ENCODE measurements around the gene TRIM40. TPM values are rescaled to one million over a fixed set of nuclear protein-coding genes. Genes with fewer than 3 reads are reported as not detected.
"Not testable (repeated sequence)": the region's sequence is repeated elsewhere in the genome, so short reads cannot be mapped to it uniquely, and the experiment has no call there.

TRIM40 gene
- total and polyA plus RNA-seq, 3 experiments from 2014 or later, result not detected

DNA sequence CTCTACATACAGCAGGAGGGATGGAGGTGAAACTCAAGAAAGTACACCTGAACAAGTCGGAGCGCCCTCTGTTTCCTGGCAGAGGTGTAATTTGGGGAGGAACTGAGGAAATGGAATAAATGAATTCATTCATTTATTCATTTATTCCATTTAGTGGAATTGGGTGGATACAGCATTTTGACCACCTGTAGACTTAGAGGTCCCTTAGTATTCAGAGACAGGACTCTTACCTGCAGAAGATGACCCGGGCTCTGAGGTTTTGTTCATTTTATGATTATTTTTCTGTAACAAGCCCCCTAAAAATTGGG is 32.1 kb upstream of the TRIM40 start:
- ChIA-PET CTCF (interaction anchor here (0.7 to 8.1 kb wide), 15 partner anchors 9 to 1663 kb away, joined by 3 to 182 read pairs (median 6); partner anchors contain the start of genes POLR1H, PPP1R11 and TRIM40), POLR2A (interaction anchor here (0.5 kb wide), 1 partner anchor 9 kb away, joined by 3 read pairs; no protein-coding TSS in a partner anchor)
- no peak overlapping the region for H3K27ac ChIP-seq (ENCODE audit: low read depth, low read length)
- no peak for DNase-seq
- no peaks in the 10 kb centered on the region for H3K9me3 ChIP-seq (ENCODE audit: low read length)
- Mint-ChIP-seq H3K4me3 (peak overlapping the region; percentile 81 to 93 (median 88)), H3K27me3 (peaks cover 39 to 62% of the 10 kb centered on the region in 2 donors), H3K9me3 (no peaks in the 10 kb centered on the region), H3K36me3 (no peaks in the 10 kb centered on the region), H3K27ac (peak overlapping the region in 1 of 8 donors; percentile 58), H3K4me1 (peaks cover 33 to 39% (median 38%) of the 10 kb centered on the region in 3 donors)
- peaks cover 21% of the 10 kb centered on the region for H3K27me3 ChIP-seq (ENCODE audit: insufficient read depth, low read length, poor library complexity, severe bottlenecking)
- H3K36me3 ChIP-seq (ENCODE audit: insufficient read depth, low read length), result no peaks in the 10 kb centered on the region
- H3K4me3 ChIP-seq (ENCODE audit: low read length), result peak overlapping the region; percentile 58
- peaks cover 34% of the 10 kb centered on the region for H3K4me1 ChIP-seq (ENCODE audit: insufficient read depth, low read length)

DNA sequence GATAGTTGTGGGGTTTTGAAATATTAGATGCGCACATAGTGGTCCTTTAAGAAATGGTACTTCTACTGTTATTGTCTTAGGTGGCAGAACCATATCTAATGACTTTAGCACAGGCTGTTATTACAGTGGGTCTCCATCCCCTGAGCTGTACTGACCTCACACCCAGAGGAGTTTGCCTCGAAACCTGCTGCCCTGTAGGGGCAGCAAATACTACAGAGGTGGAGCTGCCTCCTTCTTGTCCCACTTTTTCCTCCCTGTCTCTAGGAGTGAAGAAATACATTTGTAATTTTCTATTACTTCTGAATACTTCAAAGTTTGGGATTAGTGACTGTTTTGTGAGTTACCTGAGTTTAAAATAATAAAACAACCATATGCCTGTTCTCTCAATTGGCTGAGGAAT is 31.3 kb upstream of the TRIM40 start:
- peaks cover 36 to 57% of the 10 kb centered on the region in 2 donors for H3K27me3 Mint-ChIP-seq
- no peaks in the 10 kb centered on the region for H3K9me3 Mint-ChIP-seq
- H3K36me3 ChIP-seq (ENCODE audit: insufficient read depth, low read length), result no peaks in the 10 kb centered on the region
- ChIA-PET POLR2A (no interaction called here), CTCF (interaction anchor here (0.9 to 8.1 kb wide), 2 partner anchors 29 to 206 kb away, joined by 3 to 182 read pairs; partner anchors contain the start of gene TRIM40)
- H3K27me3 ChIP-seq (ENCODE audit: insufficient read depth, low read length, poor library complexity, severe bottlenecking), result peaks cover 16% of the 10 kb centered on the region
- no peak overlapping the region for H3K4me3 ChIP-seq (ENCODE audit: low read length)
- H3K4me3 Mint-ChIP-seq, result peak overlapping the region in 1 of 7 donors; percentile 62
- no peak overlapping the region for H3K27ac Mint-ChIP-seq
- no peak overlapping the region for H3K27ac ChIP-seq (ENCODE audit: low read depth, low read length)
- H3K4me1 Mint-ChIP-seq, result peaks cover 32 to 38% (median 36%) of the 10 kb centered on the region in 3 donors
- no peaks in the 10 kb centered on the region for H3K36me3 Mint-ChIP-seq
- H3K4me1 ChIP-seq (ENCODE audit: insufficient read depth, low read length), result peaks cover 34% of the 10 kb centered on the region
- no peaks in the 10 kb centered on the region for H3K9me3 ChIP-seq (ENCODE audit: low read length)
- no peak for DNase-seq

- H3K27ac ChIP-seq (ENCODE audit: low read depth, low read length), result no peak overlapping the region
- no peaks in the 10 kb centered on the region for H3K36me3 Mint-ChIP-seq
- H3K4me1 Mint-ChIP-seq, result no peaks in the 10 kb centered on the region
- peak overlapping the region in 1 of 8 donors; percentile 26 for H3K27ac Mint-ChIP-seq
- H3K36me3 ChIP-seq (ENCODE audit: insufficient read depth, low read length), result no peaks in the 10 kb centered on the region
- no peak for DNase-seq
- H3K27me3 Mint-ChIP-seq, result peaks cover 42 to 76% of the 10 kb centered on the region in 2 donors
- no peak overlapping the region for H3K4me3 ChIP-seq (ENCODE audit: low read length)
- no peaks in the 10 kb centered on the region for H3K27me3 ChIP-seq (ENCODE audit: insufficient read depth, low read length, poor library complexity, severe bottlenecking)
- no peaks in the 10 kb centered on the region for H3K4me1 ChIP-seq (ENCODE audit: insufficient read depth, low read length)
- no peaks in the 10 kb centered on the region for H3K9me3 ChIP-seq (ENCODE audit: low read length)
- no peaks in the 10 kb centered on the region for H3K9me3 Mint-ChIP-seq
- CTCF ChIA-PET, result interaction anchor here (0.8 to 1.3 kb wide), 2 partner anchors 20 to 22 kb away, joined by 3 to 5 read pairs; no protein-coding TSS in a partner anchor
- POLR2A ChIA-PET, result no interaction called here
- no peak overlapping the region for H3K4me3 Mint-ChIP-seq
Measured at GRCh38 chr6:30111266-30111856, 24.6 kb upstream of the TRIM40 start.

- no peaks in the 10 kb centered on the region for H3K4me1 Mint-ChIP-seq
- H3K4me3 Mint-ChIP-seq, result no peak overlapping the region
- ChIA-PET CTCF (interaction anchor here (1.2 kb wide), 1 partner anchor 19 kb away, joined by 4 read pairs; no protein-coding TSS in a partner anchor), POLR2A (no interaction called here)
- Histone ChIP-seq H3K27me3 (ENCODE audit: insufficient read depth, low read length, poor library complexity, severe bottlenecking) (no peaks in the 10 kb centered on the region), H3K9me3 (ENCODE audit: low read length) (no peaks in the 10 kb centered on the region), H3K36me3 (ENCODE audit: insufficient read depth, low read length) (no peaks in the 10 kb centered on the region), H3K4me1 (ENCODE audit: insufficient read depth, low read length) (no peaks in the 10 kb centered on the region), H3K4me3 (ENCODE audit: low read length) (no peak overlapping the region), H3K27ac (ENCODE audit: low read depth, low read length) (no peak overlapping the region)
- no peaks in the 10 kb centered on the region for H3K9me3 Mint-ChIP-seq
- no peaks in the 10 kb centered on the region for H3K36me3 Mint-ChIP-seq
- DNase-seq, result no peak
- peaks cover 40 to 66% of the 10 kb centered on the region in 2 donors for H3K27me3 Mint-ChIP-seq
- H3K27ac Mint-ChIP-seq, result peak overlapping the region in 1 of 8 donors; percentile 64
Measured at GRCh38 chr6:30112402-30112994, 23.4 kb upstream of the TRIM40 start.

- no peaks in the 10 kb centered on the region for H3K27me3 ChIP-seq (ENCODE audit: insufficient read depth, low read length, poor library complexity, severe bottlenecking)
- CTCF ChIA-PET, result interaction anchor here (1.2 kb wide), 1 partner anchor 19 kb away, joined by 4 read pairs; no protein-coding TSS in a partner anchor
- Mint-ChIP-seq H3K36me3 (no peaks in the 10 kb centered on the region), H3K4me1 (no peaks in the 10 kb centered on the region), H3K27me3 (peaks cover 34 to 64% of the 10 kb centered on the region in 2 donors), H3K27ac (peak within 1 kb of the TSS in 1 of 8 donors; percentile 64), H3K9me3 (no peaks in the 10 kb centered on the region), H3K4me3 (no peak within 1 kb of the TSS)
- H3K27ac ChIP-seq (ENCODE audit: low read depth, low read length), result no peak within 1 kb of the TSS
- no peaks in the 10 kb centered on the region for H3K4me1 ChIP-seq (ENCODE audit: insufficient read depth, low read length)
- H3K9me3 ChIP-seq (ENCODE audit: low read length), result no peaks in the 10 kb centered on the region
- POLR2A ChIA-PET, result no interaction called here
- no peak for DNase-seq
- H3K36me3 ChIP-seq (ENCODE audit: insufficient read depth, low read length), result no peaks in the 10 kb centered on the region
- no peak within 1 kb of the TSS for H3K4me3 ChIP-seq (ENCODE audit: low read length)
Measured at GRCh38 chr6:30113003-30113759, 22.8 kb upstream of the TRIM40 start, which contains the start of gene TRIM31. TSS of gene TRIM31 (minus strand) at chr6:30113090. CDS start at chr6:30112805, 285 bp downstream.

DNA sequence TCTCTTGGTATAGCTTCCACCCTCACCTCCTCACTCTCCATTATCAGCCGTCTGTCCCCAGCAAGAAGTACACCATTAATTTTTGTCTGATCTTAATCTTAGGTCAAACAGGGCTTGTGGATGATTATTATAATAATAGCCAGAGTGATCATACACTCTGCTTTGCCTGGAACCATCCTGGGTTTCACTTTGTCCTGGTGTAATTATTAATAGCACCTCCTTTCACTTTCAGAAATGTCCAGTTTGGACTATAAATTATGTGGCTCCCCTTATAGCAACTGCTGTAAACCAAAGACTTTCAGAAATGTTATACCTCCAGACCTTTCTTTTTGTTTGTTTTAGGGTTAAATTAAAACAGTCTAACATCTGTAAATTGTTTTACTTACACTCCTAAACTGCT is 22.1 kb upstream of the TRIM40 start:
- Mint-ChIP-seq H3K27ac (no peak overlapping the region), H3K27me3 (peaks cover 28 to 61% of the 10 kb centered on the region in 2 donors), H3K36me3 (no peaks in the 10 kb centered on the region), H3K4me3 (no peak overlapping the region), H3K9me3 (no peaks in the 10 kb centered on the region), H3K4me1 (no peaks in the 10 kb centered on the region)
- no peaks in the 10 kb centered on the region for H3K9me3 ChIP-seq (ENCODE audit: low read length)
- H3K27me3 ChIP-seq (ENCODE audit: insufficient read depth, low read length, poor library complexity, severe bottlenecking), result no peaks in the 10 kb centered on the region
- H3K4me3 ChIP-seq (ENCODE audit: low read length), result no peak overlapping the region
- no peak for DNase-seq
- no peaks in the 10 kb centered on the region for H3K36me3 ChIP-seq (ENCODE audit: insufficient read depth, low read length)
- ChIA-PET CTCF (interaction anchor here (1.2 kb wide), 1 partner anchor 18 kb away, joined by 4 read pairs; no protein-coding TSS in a partner anchor), POLR2A (no interaction called here)
- H3K4me1 ChIP-seq (ENCODE audit: insufficient read depth, low read length), result no peaks in the 10 kb centered on the region
- no peak overlapping the region for H3K27ac ChIP-seq (ENCODE audit: low read depth, low read length)

DNA sequence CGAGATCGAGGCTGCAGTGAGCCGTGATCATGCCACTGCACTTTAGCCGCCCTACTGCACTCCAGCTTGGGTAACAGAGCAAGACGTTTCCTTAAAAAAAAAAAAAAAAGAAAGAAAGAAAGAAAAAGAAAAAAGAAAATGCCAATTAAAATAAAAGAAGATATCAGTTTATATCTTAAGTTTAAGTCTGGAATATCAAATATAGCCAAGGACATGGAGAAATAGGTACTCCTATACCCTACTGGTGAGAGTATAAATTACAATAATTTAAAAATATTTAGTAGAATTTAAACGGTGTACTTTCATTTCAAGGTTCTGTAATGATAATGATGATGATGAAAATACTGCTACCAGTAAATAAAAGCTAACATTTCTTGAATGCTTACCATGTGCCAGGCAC is 19.2 kb upstream of the TRIM40 start:
- Histone ChIP-seq H3K4me1 (ENCODE audit: insufficient read depth, low read length) (no peaks in the 10 kb centered on the region), H3K36me3 (ENCODE audit: insufficient read depth, low read length) (no peaks in the 10 kb centered on the region), H3K27me3 (ENCODE audit: insufficient read depth, low read length, poor library complexity, severe bottlenecking) (no peaks in the 10 kb centered on the region), H3K4me3 (ENCODE audit: low read length) (no peak overlapping the region), H3K27ac (ENCODE audit: low read depth, low read length) (no peak overlapping the region), H3K9me3 (ENCODE audit: low read length) (no peaks in the 10 kb centered on the region)
- Mint-ChIP-seq H3K27ac (no peak overlapping the region), H3K27me3 (peaks cover 11 to 61% of the 10 kb centered on the region in 2 donors), H3K36me3 (no peaks in the 10 kb centered on the region), H3K9me3 (no peaks in the 10 kb centered on the region), H3K4me3 (no peak overlapping the region), H3K4me1 (no peaks in the 10 kb centered on the region)
- ChIA-PET CTCF (interaction anchor here (1.1 kb wide), 1 partner anchor 13 kb away, joined by 6 read pairs; no protein-coding TSS in a partner anchor), POLR2A (no interaction called here)
- DNase-seq, result no peak

DNA sequence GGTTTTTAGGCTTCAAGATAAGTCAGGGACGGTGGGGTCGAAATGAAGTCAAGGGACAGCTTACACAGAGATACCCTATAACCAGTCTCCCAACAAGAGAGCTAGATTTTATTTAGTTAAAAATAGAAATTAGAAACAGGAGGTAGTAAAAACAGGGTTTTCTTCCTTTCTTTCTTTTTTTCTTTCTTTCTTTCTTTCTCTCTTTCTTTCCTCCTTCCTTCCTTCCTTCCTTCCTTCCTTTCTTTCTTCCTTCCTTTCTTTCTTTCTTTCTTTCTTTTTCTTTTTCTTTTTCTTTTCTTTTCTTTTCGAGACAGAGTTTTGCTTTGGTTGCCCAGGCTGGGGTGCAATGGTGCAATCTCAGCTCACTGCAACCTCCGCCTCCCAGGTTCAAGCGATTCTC is 17.2 kb upstream of the TRIM40 start:
- H3K9me3 ChIP-seq (ENCODE audit: low read length); H3K9me3 Mint-ChIP-seq; H3K4me3 ChIP-seq (ENCODE audit: low read length); H3K4me1 Mint-ChIP-seq; H3K4me3 Mint-ChIP-seq; H3K27me3 ChIP-seq (ENCODE audit: insufficient read depth, low read length, poor library complexity, severe bottlenecking); POLR2A ChIA-PET; H3K36me3 Mint-ChIP-seq; H3K4me1 ChIP-seq (ENCODE audit: insufficient read depth, low read length); H3K27ac ChIP-seq (ENCODE audit: low read depth, low read length); H3K36me3 ChIP-seq (ENCODE audit: insufficient read depth, low read length); DNase-seq: not testable (repeated sequence)
- Mint-ChIP-seq H3K27me3 (peaks cover 6 to 57% of the 10 kb centered on the region in 2 donors), H3K27ac (peak overlapping the region in 1 of 8 donors; percentile 24)
- CTCF ChIA-PET, result interaction anchor here (2.1 kb wide), 1 partner anchor 15 kb away, joined by 6 read pairs; no protein-coding TSS in a partner anchor

Measured in CD8-positive, alpha-beta memory T cell (primary cell).